Fibroblast of skin of right quadriceps (primary cell): Measurements from ENCODE around the gene GNB1L.

Experiments
- DNase-seq: peaks from one replicate; pipeline ENCODE4 v3.0.0-alpha.2; 2013

The GNB1L gene

GRCh38 chr22:19758896-19759426, 95.7 kb downstream of the GNB1L start:
- DNase-seq = no peak

- DNase-seq = no peak
These were observed 96.4 kb downstream of the GNB1L start for GRCh38 chr22:19757985-19758895.

GRCh38 chr22:19757140-19757984, 97.3 kb downstream of the GNB1L start:
- no peak for DNase-seq

GRCh38 chr22:19756288-19757128, 98.2 kb downstream of the GNB1L start:
- DNase-seq = no peak

- DNase-seq = no peak
These were observed 98.9 kb downstream of the GNB1L start for GRCh38 chr22:19755722-19756287.

GRCh38 chr22:19755145-19755710, 99.4 kb downstream of the GNB1L start:
- no peak for DNase-seq

GRCh38 chr22:19754701-19755144, 100.0 kb downstream of the GNB1L start:
- no peak for DNase-seq

- DNase-seq = no peak
These were observed 100.5 kb downstream of the GNB1L start for GRCh38 chr22:19753996-19754700.

- DNase-seq = no peak
These were observed 101.4 kb downstream of the GNB1L start for GRCh38 chr22:19753090-19753842.

GRCh38 chr22:19751497-19752245, 103.0 kb downstream of the GNB1L start:
- no peak for DNase-seq

GRCh38 chr22:19750507-19751490, 103.9 kb downstream of the GNB1L start:
- DNase-seq = peak; percentile 57

- no peak for DNase-seq
These were observed 104.8 kb downstream of the GNB1L start for GRCh38 chr22:19749876-19750275.

- DNase-seq = no peak
These were observed 105.5 kb downstream of the GNB1L start for GRCh38 chr22:19748991-19749664.

GRCh38 chr22:19748139-19748538, 106.5 kb downstream of the GNB1L start:
- no peak for DNase-seq

GRCh38 chr22:19747551-19747950, 107.1 kb downstream of the GNB1L start:
- DNase-seq = no peak

GRCh38 chr22:19746726-19747125, 107.9 kb downstream of the GNB1L start:
- no peak for DNase-seq
